Mucosa of gallbladder (tissue), 1 donor: Measurements from ENCODE around the gene NBPF11. TPM values are rescaled to one million over a fixed set of nuclear protein-coding genes. Genes with fewer than 3 reads are reported as not detected.
"Not testable (repeated sequence)": the region's sequence is repeated elsewhere in the genome, so short reads cannot be mapped to it uniquely, and the experiment has no call there.

Experiments used
- DNase-seq: peaks from one replicate; pipeline ENCODE4 v3.0.0-alpha.2; 2020; ENCODE audit warnings: low spot score
- total RNA-seq: library from RNA; stranded (reverse); gene quantifications from one replicate; pipeline ENCODE4 v1.2.1, GENCODE V29; 2021
- donor health status: DM: no; HTN: no; CAD: no.

The NBPF11 gene, protein sequence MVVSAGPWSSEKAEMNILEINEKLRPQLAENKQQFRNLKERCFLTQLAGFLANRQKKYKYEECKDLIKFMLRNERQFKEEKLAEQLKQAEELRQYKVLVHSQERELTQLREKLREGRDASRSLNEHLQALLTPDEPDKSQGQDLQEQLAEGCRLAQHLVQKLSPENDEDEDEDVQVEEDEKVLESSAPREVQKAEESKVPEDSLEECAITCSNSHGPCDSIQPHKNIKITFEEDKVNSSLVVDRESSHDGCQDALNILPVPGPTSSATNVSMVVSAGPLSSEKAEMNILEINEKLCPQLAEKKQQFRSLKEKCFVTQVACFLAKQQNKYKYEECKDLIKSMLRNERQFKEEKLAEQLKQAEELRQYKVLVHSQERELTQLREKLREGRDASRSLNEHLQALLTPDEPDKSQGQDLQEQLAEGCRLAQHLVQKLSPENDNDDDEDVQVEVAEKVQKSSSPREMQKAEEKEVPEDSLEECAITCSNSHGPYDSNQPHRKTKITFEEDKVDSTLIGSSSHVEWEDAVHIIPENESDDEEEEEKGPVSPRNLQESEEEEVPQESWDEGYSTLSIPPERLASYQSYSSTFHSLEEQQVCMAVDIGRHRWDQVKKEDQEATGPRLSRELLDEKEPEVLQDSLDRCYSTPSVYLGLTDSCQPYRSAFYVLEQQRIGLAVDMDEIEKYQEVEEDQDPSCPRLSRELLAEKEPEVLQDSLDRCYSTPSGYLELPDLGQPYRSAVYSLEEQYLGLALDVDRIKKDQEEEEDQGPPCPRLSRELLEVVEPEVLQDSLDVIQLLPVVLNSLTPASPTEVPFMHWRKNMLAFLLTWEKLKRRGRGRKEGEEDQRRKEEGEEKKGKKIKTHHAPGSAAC
- total RNA-seq: 11.4 TPM

DNA sequence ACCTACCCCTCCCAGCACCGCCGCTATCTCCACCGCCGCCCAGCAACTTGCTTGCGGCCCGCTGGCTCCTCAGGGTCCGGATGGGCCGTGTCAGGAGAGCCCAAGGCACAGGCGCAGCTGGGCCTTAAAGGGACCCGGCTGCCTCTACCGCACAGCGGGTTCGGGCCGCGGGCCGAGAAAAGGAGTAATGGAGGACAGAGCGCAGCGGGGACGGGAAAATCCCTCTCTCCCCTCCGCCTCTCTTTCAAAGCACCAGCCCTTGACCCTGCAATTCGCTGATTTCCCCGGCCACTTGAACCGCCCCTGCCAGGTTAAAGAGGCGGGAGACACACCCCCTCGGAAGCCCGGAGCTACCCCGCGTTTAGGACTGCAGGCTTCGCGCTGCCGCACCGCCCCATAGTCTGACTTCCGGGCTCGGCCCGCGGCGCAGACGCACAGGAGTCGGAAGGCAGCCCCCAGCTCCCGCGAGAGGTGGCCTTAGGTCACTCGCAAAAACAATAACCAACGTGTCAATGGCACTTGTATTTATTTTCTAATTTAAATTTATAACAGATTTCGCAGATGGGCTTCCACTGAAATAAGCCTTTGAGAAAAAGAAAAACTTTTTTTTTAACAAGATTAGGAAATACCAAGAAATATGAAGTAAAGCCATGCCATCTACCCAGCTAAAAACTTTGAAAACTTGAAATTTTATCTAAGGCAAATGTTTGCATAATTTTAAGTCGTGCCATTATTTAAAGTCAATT, at the start of gene NBPF11:
NBPF11 (minus strand) TSS at position 371 of the 746 bp plus-strand sequence. CDS start 25,278 bp downstream, outside the sequence.
- DNase-seq: peak; percentile 79

DNA sequence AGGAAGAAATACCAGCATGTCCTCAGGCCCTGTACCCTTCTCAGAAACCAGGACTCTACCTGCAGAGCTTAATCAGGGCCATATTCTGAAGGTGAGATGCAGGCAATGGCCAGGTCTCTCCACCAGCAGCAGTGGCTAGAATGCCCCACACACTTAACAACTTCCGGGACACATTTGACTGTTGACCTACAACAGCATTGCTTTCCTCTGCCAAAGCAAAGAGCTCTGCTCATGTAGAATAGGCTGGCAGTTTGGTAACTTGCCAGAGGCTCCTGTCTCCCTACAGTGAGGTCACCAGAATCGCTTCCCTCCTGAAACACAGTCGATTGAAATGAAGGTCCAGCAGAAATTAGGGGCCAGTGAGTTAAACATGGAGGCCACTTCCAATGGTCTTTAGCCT, 45.3 kb upstream of the NBPF11 start:
- DNase-seq: not testable (repeated sequence)

DNA sequence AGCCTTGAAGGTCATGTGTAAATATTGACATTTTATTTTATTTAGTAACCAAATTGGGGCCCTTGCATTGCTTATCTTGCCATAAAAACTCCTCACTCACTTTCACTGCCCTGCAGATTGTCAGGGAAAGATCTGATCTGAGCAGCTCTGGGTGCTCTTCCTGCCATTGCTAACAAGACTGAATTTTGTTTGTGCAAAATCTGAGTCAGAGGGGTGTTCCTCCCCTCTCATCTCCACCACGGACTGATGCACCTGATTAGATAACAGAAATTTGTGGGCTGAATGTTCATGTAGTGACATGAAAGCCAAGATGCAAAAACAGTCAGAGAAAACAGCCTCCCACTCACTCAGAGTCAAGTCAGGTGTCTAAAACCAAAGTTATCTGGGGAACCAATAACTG, 44.9 kb upstream of the NBPF11 start:
- not testable (repeated sequence) for DNase-seq

DNA sequence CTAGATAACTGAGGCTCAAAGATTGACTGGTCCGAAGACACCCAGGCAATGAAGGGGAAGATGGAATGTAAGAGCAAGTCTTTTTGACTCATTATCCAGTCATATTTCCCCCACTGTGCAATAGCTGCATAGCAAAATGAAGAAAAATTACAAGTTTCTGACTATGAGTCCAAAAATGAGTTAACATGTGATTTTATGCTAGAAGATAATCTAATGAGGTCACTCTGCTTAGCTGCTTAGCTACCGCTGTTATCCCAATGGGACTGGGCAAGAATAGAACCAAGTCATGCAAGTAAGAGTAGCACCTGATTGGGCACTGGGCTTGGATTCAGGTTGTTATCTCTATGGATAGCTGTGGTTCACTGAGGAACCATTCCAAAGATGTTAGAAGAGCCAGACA, 43.0 kb upstream of the NBPF11 start:
- DNase-seq: not testable (repeated sequence)

DNA sequence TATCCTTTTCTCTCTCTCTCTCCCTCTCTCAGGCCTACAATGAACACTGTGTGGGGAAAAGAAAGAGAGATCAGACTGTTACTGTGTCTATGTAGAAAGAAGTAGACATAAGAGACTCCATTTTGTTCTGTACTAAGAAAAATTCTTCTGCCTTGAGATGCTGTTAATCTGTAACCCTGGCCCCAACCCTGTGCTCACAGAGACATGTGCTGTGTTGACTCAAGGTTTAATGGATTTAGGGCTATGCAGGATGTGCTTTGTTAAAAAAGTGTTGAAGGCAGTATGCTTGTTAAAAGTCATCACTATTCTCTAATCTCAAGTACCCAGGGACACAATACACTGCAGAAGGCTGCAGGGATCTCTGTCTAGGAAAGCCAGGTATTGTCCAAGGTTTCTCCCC, 36.7 kb upstream of the NBPF11 start:
- not testable (repeated sequence) for DNase-seq

DNA sequence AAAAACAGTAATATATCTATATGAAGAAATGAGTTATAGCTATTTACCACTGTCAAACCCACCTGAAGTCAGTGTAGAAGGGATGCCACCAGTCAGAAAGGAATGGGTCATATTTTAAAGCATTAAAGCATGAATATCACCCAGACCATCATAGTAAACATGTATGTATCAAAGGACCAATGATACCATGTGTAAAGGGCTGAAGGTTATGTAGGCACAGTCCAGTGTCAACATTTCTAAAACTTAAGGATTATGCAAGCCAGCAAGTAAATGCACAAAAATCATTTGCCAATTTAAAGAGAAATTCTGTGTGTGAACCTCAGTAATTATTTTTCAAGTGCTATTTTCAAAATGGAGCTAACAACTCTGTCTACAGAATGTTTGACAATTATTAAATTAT, 26.6 kb upstream of the NBPF11 start:
- DNase-seq: not testable (repeated sequence)

DNA sequence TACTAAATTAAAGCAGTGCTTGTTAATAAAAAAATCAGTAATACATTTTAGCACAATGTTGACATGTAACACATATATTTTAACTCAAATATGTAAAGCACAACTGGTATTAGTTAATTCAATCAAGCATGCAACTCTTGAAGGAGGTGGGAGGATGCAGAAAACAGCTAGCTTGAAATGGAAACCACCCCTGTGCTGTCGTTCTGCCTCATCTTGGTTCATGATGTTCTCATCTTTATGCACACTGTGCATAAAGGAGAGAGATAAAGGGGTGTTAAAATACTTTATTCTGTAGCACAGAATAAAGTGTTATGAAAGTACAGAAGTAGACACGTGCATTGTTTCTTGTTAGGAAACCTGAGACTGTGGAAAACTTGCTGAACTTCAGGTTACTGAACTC, 23.3 kb upstream of the NBPF11 start:
- DNase-seq: not testable (repeated sequence)

DNA sequence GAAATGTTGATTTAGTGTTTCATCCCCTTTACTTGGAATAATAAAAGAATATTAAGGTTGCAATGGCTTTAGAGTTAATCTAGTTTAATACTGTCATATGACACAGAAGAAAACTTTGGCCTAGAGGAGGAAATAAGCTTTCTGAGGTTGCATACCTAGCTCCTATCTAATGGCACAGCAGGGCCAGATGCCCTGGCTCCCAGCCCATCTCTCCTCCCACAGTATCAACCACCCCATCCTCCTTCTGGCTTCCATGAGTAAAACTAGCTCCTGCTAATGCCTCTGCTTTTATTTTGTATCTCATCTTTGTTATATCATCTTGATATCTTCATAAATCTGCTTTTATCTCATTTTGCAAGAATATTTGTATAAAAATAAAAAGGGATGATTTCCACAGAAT, 19.9 kb upstream of the NBPF11 start:
- not testable (repeated sequence) for DNase-seq

DNA sequence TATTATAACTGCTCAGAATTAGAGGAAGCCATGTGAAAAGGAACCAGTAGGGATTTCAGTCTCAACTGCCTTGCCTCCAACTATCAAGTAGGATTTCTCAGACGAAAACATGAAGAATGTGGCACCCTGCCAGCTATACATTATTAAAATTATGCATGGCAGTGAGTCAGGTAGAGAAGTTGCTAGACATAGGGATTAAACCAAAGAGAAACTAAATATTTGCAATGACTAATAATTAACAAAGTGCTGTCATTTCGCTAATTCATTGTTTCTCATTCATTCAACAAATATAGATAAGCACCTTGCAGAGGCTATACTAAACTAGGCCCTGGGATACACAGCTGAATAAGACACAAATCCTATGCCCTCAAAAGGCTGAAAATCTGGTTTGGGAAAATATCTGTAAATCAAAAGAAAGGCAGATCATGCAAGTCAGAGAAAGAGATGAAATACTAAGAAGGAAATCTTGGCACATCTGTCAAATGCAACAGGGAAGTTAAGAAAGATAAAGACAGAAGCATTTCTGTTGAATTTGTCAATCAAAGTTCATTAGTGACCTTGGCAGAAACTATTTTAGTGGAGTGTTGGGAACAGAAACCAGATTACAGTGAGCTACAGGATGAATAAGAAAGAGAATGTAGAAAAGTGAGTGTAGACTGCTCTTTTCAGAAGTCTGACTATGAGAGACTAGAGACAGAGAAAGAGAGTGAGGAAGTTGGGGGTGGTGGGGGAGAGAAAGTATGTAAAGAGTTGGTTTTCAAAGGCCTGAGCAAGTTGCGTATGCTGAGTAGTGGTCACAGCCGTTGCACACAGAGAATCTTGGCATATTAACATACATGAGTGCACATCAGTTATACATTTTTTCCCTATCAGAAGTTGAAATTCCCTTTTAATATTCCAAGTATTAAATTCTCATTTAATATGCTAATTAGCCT, 14.7 kb upstream of the NBPF11 start:
- DNase-seq: no peak

DNA sequence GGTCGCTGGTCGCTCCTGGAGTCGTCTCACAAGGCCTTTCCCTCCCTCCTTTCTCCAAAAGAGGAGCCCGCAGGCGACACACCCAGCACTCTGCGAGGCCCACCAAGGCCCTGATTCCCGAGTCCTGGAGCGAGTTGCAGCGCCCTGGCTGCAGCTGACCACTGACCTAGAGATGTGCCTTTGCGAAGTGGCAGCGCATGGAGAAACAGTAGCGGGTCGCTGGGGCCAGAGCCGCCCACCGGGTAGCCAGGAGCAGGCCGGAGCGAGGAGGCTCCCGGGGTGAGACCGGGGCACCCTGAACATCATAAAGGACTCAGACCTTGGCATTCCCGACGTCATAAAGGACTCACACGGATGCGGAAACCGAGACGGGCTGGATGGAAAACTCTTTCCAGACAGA, 10.3 kb upstream of the NBPF11 start:
- DNase-seq: no peak

DNA sequence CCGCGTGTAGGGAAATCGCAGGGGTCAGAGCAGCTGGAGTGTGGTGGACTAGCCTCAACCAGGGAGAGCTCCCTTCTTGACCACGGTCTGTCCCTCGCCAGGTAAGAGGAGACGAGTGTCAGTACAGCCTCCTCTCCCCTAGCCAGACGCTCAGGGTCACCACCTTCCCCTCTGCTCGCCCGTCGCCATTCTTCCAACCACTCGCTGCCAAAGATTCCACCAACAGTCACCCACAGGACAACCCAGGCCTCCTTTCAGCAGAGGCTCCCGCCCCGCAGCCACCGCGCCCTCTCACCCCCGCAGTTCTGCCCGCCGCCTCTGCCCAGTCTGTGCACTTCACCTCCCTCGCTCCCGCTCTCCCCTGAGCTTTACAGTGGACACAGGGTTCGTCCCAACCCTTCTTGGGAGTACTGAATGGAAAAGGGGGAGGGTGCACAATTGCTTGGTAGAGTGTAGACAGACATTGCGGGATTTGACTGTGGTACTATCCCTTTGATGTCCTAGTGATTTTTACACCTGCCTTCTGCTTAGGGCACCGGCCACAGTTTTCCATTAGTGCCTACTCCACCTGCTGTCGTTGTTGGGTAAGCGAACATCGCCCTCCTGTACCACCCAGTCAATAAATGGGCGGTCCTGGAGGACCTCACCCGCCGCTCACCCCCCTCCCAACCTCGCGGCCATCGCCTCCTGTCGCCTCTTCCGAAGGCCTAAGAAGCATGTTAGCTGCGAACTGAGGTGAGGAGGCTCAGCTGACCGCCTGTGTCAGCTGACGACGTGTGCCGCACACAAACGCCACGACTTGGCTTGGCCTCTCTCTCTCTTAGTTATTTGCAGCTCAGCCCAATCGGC, 9.2 kb upstream of the NBPF11 start:
- no peak for DNase-seq

DNA sequence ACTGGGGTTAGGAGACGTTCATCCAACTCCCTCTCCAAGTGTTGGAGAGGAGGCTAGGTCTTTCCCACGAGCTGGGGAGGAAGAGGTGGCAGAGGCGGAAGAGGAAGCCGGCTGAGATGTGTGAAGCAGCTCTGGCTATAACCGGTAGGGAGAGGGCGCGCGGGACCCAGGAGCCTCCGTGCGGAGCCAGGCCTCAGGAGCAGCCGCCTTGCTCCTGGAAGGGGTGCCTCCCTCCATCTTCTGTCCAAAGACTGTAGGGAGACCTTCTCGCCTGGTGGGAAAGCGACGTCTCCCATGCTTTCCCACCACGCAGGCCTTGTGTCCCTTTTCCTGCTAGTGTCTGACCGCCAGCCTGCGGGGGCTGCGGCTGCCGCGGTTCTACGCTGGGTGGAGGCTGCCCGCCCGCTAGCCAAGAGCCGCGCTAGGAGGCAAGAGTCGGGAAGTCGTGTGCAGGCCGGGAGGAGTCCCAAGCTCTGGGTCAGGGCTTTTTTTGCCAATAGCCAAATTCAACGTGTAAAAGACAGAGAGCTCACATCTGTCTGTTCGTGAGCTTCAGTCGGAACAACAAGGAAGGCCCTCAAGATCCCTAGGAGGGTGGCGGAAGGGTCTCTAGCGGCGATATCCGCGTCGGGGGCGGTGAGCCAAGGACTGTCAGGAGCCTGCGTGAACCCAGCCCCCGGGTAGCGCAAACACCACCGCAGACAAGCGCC, 8.4 kb upstream of the NBPF11 start:
- DNase-seq: no peak

DNA sequence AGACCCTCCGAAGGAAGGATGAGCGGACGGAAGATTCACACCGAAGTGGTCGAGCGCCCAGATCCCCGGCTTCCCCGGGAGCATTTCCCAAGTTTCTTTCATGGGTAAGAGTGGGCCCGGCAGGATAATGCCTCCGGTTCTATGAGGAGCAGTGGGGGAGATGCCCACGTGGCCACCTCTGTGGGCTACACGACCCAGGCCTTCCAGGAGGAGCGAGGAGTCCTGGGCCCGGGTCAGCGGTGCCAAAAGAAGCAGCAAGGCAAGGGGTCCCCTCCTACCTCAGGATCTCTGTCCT, 7.9 kb upstream of the NBPF11 start:
- no peak for DNase-seq

DNA sequence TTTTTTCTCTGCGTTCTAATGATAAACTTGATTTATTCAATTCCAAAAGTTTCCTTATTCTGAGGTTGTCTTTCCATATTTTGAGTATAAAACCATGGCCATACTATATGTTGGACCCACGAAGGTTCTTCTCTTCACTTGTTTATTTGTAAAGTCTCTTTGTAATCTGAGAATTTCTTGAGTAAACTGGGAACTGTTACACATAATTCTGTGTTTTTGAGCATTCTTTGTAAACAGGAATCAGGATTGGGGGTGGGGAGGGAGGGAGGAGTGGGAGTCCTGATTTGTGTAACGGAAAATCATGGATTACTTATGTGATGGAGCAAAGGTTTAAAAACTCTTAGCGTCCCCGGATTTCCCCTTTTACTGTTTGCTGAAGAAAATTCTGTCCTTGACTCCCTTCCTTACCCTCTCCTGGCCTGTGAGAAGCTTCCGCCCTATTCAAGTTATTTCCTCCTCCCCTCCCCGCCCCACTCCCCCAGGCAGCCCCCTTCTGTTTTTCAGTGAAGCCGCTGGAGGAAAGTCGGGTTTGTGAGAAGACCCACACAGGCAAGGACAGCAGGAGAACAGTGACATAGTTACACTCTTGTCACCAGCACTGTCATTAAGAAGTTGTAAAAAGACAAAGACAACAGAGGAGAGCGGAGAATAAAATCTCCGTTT, 6.4 kb upstream of the NBPF11 start:
- DNase-seq: no peak

DNA sequence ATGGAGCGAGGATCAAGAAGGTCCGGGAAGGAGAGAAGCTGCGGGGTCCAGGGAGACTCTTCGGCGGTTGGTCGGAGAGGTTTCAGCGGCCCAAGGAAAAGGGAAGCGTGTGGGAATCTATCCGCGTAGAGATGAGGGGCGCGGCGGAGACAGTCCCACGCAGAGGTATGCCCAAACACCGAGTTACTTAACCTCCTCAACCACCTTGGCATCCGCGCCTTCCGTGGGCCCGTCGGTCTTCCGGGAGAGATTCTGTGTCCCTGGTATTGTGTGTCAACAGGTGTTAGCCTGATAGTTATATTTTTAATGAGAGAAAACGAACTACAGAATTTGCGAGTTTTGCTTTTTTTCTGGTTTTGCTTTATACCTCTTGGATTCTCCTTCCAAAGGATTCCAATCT, 5.7 kb upstream of the NBPF11 start:
- not testable (repeated sequence) for DNase-seq

DNA sequence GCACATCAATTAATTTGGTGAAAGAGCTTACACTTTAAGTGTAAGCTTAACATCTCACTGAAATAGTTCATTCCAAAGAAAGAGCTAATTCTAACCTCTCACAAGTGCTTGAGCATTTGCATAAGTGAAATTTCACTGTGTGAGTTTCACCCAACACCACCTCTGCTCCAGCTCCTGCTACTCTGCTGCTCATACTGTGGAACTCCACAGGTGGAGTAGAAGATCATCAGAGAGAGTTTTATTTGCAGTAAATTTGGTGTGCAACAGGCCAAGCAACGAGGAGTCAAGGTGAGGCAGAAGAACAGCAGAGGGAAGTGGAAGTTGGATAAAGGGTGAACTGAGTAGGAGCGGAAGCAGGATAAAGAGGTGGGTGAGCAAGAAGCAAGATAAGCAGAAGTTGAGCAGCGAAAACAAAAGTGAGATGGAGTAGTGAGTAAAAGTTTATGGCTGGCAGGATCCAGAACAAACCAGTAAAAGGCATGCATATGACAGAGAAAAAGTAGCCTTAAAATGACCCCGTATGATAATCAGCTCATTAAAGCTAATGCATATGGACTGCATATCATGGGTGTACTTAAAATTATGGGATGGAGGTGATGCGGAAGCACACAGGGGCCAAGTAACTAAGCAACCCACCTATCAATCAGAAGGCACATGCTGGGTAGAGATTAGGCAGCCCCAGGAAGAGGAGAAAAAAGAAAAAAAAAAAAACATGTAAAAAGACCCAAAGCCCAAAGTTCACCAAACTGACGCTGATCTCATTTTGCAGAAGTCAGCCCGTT, 3.6 kb upstream of the NBPF11 start:
- DNase-seq: not testable (repeated sequence)

DNA sequence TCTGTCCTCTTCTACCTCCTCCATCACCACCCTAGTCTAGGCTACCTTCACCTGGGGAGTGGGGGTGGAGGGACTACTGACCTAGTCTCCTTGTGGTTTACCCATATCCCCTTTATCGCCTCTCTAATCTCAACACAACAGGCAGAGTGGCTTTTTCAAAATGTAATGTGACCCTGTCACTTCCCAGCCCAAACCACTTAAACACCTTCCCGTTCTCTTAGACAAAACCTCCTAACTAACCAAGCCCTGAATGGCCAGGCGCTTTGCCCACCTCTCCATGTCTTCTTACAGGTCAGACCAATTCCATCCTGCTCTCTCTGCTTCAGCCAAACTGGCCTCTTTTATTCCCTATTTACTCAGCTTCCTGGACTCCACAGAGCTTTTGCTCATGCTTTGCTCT, 714 bp upstream of the NBPF11 start:
- not testable (repeated sequence) for DNase-seq

DNA sequence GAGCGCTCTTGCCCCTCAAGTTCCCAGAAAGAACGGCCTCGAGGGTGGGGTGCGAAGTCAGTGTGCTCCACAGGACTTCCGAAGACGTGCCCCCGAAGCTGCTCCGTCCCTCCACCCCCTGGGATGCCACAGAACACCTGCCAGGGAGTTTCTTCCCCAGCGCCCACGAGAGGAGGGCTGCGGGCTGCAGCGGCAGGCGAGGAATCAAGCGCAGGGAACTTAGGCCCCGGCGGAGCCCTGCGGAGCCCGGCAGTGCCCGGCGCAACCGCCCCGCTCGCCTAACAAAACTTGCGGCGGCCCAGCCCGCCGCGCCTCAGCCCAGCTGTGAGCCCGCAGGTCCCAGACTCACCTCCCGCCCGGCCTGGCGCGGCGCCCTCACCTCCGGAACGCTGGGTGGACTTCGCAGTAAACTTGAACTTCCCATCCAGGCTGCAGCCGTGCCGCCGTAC, 686 bp downstream of the NBPF11 start:
- not testable (repeated sequence) for DNase-seq
